ENCODE measurements around the gene ERC2. TPM values are rescaled to one million over a fixed set of nuclear protein-coding genes. Genes with fewer than 3 reads are reported as not detected.

ERC2 gene
- polyA plus RNA-seq, 2 of the 4 experiments (the other 2 are of a cell fraction): 0.16 TPM; not detected in 1

DNA sequence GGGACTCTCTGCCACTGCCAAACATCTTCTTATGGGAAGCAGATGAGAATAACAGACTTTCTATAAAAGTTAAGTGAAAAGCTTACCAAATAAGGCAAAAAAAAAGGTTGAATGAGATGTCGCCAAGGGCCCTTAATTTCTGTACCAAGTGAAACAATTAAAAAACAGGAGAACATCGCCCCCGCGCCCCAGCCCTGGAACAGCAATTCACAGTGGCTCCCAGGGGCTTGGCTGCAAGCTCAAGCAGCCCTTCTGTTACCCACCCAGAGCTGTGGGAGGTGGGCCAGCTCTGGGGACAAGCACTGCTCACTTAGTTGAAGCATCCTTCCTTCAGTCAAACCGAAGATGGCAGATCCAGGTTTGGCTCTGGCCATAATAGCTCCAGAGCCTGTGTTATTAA lies 208.0 kb downstream of the ERC2 start:
- FAIRE-seq: no peak
- WGBS (ENCODE audit: missing lambda C conversion rate): 26% methylated on average over 5 of the region's 5 CpGs
- Histone ChIP-seq H3K4me3 (no peak overlapping the region), H3K9me3 (no peaks in the 10 kb centered on the region), H3K27ac (no peak overlapping the region), H3K4me1 (no peaks in the 10 kb centered on the region), H3K4me2 (no peak overlapping the region)
- ATAC-seq: no peak
- TF ChIP-seq RARB (CRISPR knock-in tag; IDR thresholded peaks at IDR 0.05) (no peak), RCOR1 (IDR thresholded peaks at IDR 0.05; ENCODE audit: low read depth, low read length) (no peak), NFE2L2 (conservative IDR thresholded peaks at IDR 0.05; ENCODE audit: low read length) (no peak), CBX8 (IDR thresholded peaks at IDR 0.05) (no peak), EP300 (IDR thresholded peaks at IDR 0.05) (no peak), TP53 (CRISPR knock-in tag; IDR thresholded peaks at IDR 0.05) (no peak), POLR2AphosphoS2 (conservative IDR thresholded peaks at IDR 0.05; ENCODE audit: low read length) (no peak), GATA3 (IDR thresholded peaks at IDR 0.05; ENCODE audit: borderline replicate concordance) (no peak), EHF (CRISPR knock-in tag; IDR thresholded peaks at IDR 0.05) (no peak), HDAC2 (IDR thresholded peaks at IDR 0.05) (no peak), PHF8 (IDR thresholded peaks at IDR 0.05; ENCODE audit: borderline replicate concordance, low read depth) (no peak), NR3C1 (IDR thresholded peaks at IDR 0.05) (no peak)
- ChIA-PET POLR2A (no interaction called here), CTCF (interaction anchor here (4.0 kb wide), 1 partner anchor 9 kb away, joined by 19 read pairs; no protein-coding TSS in a partner anchor)
- DNase-seq (ENCODE audit: low read depth in 1 of 2, low spot score in 1 of 2): no peak

GRCh38 chr3:56257826-56258225 lies 210.4 kb downstream of the ERC2 start:
- no peak overlapping the region for H3K4me3 ChIP-seq

DNA sequence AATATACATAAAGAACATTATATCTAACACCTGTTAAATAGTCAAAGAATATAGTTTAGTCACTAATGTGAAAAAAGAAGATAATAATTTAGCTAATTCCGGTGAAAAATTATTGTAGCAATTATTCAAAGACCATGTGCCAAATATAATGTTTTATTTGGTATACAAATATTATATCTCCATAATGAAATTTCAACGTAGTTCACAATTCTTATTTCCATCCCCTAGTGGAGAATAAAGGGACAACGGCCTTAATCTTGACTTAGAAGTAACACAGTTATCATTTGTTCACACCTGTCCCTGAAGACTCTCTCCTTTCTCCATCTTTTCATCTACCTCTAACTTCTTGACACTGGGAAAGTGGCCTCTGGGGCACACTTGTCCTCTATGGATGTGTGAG lies 213.4 kb downstream of the ERC2 start:
- H3K4me2 ChIP-seq: no peak overlapping the region
- DNase-seq (ENCODE audit: low read depth in 1 of 2, low spot score in 1 of 2) (peak in 1 of 2 experiments; percentile 5), ATAC-seq (no peak), FAIRE-seq (no peak)
- CTCF ChIA-PET: interaction anchor here (1.0 to 2.2 kb wide), 4 partner anchors 25 to 767 kb away, joined by 3 to 5 read pairs (median 4); partner anchors contain the start of gene WNT5A
- POLR2A ChIA-PET: no interaction called here
- H3K4me3 ChIP-seq: no peak overlapping the region
- TF ChIP-seq RARB (CRISPR knock-in tag; IDR thresholded peaks at IDR 0.05) (no peak), FOXS1 (CRISPR knock-in tag; IDR thresholded peaks at IDR 0.05) (no peak), MAFK (IDR thresholded peaks at IDR 0.05; ENCODE audit: partially characterized antibody) (no peak), SREBF2 (IDR thresholded peaks at IDR 0.05) (no peak), POLR2AphosphoS2 (conservative IDR thresholded peaks at IDR 0.05; ENCODE audit: low read length) (no peak), POLR2A (IDR thresholded peaks at IDR 0.05; ENCODE audit: low read length) (no peak)
- TF ChIP-seq, protein P1, sequence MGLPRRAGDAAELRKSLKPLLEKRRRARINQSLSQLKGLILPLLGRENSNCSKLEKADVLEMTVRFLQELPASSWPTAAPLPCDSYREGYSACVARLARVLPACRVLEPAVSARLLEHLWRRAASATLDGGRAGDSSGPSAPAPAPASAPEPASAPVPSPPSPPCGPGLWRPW (IDR thresholded peaks at IDR 0.05): no peak
- H3K27ac ChIP-seq: no peak overlapping the region
- H3K9me3 ChIP-seq: no peaks in the 10 kb centered on the region
- 15% methylated on average over 3 of the region's 3 CpGs for WGBS (ENCODE audit: missing lambda C conversion rate)
- no peaks in the 10 kb centered on the region for H3K4me1 ChIP-seq

More at GRCh38 chr3:56257826-56258225, 210.4 kb downstream of the ERC2 start:
- Histone ChIP-seq H3K4me1 (no peaks in the 10 kb centered on the region), H3K27ac (no peak overlapping the region), H3K9me3 (no peaks in the 10 kb centered on the region), H3K4me2 (no peak overlapping the region)
- TF ChIP-seq NR3C1 (IDR thresholded peaks at IDR 0.05) (no peak), KDM1A (IDR thresholded peaks at IDR 0.05; ENCODE audit: low read depth) (no peak)
- DNase-seq (ENCODE audit: low read depth in 1 of 2, low spot score in 1 of 2) (no peak), ATAC-seq (no peak), FAIRE-seq (no peak)
- CTCF ChIA-PET: no interaction called here
- WGBS (ENCODE audit: missing lambda C conversion rate): 23% methylated on average over 2 of the region's 2 CpGs
- POLR2A ChIA-PET: no interaction called here

DNA sequence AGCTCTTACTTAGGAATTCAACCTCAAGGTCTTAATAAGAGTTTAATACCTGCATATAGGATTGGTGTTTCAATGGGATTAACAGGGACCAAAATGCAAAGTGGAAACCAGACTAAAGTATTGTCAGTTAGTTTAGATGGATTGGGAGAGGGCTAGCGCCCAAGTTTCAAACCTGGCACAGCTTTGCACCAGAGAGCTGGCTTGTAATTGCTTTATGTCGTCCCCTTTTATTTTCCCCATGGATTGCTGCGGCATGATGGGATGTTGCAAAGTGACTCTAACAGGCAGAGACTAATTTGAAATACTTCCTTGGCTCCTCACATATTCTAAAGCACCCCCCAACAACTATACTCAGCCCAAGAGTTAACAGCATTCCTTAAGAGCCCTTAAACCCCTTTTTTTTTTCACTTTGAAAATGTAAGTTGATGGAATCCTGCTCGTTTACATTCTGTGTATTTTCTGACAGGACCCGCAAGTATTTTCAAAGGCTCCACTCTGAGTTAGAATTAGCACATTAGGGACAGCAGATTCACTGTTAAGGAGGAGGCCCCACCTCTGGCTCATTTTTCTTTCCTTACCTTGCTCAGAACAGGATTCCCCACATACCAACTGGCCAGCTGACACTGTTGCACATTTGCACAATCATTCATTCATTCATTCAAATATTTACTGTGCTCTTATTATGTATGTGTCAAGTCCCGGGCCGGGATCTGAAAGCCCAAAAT lies 214.2 kb downstream of the ERC2 start:
- Histone ChIP-seq H3K4me3 (no peak overlapping the region), H3K27ac (no peak overlapping the region), H3K9me3 (no peaks in the 10 kb centered on the region), H3K4me2 (no peak overlapping the region), H3K4me1 (no peaks in the 10 kb centered on the region)
- TF ChIP-seq ZFP36 (IDR thresholded peaks at IDR 0.05; ENCODE audit: borderline replicate concordance, partially characterized antibody) (no peak), RFX5 (IDR thresholded peaks at IDR 0.05) (no peak), TFCP2L1 (CRISPR knock-in tag; IDR thresholded peaks at IDR 0.05) (no peak), ESRRA (IDR thresholded peaks at IDR 0.05; ENCODE audit: borderline replicate concordance, low read length) (no peak), ZNF302 (CRISPR knock-in tag; IDR thresholded peaks at IDR 0.05) (no peak), NR3C1 (IDR thresholded peaks at IDR 0.05) (no peak), RNF2 (IDR thresholded peaks at IDR 0.05; ENCODE audit: borderline replicate concordance, low read depth) (no peak), FOSL2 (IDR thresholded peaks at IDR 0.05) (no peak), FOSL2 (CRISPR knock-in tag; IDR thresholded peaks at IDR 0.05) (no peak), NFE2L2 (conservative IDR thresholded peaks at IDR 0.05; ENCODE audit: low read length) (no peak), FOXS1 (CRISPR knock-in tag; IDR thresholded peaks at IDR 0.05) (no peak), CBX8 (IDR thresholded peaks at IDR 0.05) (no peak), CHD4 (IDR thresholded peaks at IDR 0.05; ENCODE audit: borderline replicate concordance) (no peak), POLR2AphosphoS2 (conservative IDR thresholded peaks at IDR 0.05; ENCODE audit: low read length) (no peak), MYC (IDR thresholded peaks at IDR 0.05; ENCODE audit: borderline replicate concordance, low read length) (no peak)
- TF ChIP-seq, protein P2, sequence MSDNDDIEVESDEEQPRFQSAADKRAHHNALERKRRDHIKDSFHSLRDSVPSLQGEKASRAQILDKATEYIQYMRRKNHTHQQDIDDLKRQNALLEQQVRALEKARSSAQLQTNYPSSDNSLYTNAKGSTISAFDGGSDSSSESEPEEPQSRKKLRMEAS (IDR thresholded peaks at IDR 0.05): no peak
- TF ChIP-seq, protein P1 (IDR thresholded peaks at IDR 0.05): no peak
- ATAC-seq: no peak
- FAIRE-seq: no peak
- DNase-seq (ENCODE audit: low read depth in 1 of 2, low spot score in 1 of 2): no peak
- ChIA-PET POLR2A (no interaction called here), CTCF (interaction anchor here (0.7 to 2.2 kb wide), 6 partner anchors 13 to 507 kb away, joined by 3 to 5 read pairs (median 3); no protein-coding TSS in a partner anchor)
- WGBS (ENCODE audit: missing lambda C conversion rate): 7% methylated on average over 7 of the region's 7 CpGs
